OCI-LY1 (cell line): ENCODE data around the gene HS1BP3.

Experiments used
- H2AFZ ChIP-seq: fragments of 200-600 bp; sonication (generic), shearing (Covaris generic); 2 replicates; pipeline ENCODE4 v1.6.0; 2014; ENCODE audit warnings: antibody characterized with exemption, mild to moderate bottlenecking, low read length
- H3F3A ChIP-seq: fragments of 200-600 bp; sonication (generic), shearing (Covaris generic); 2 replicates; pipeline ENCODE4 v1.6.0; 2014; ENCODE audit warnings: mild to moderate bottlenecking, antibody characterized with exemption, low read length, moderate library complexity; ENCODE audit not compliant: insufficient read depth
- H3K27ac ChIP-seq: fragments of 200-600 bp; sonication (generic); 2 replicates; pipeline ENCODE4 v1.5.1; 2014; ENCODE audit warnings: low read length, mixed run types, mild to moderate bottlenecking, low read depth; ENCODE audit not compliant: poor library complexity, severe bottlenecking
- H3K27me3 ChIP-seq: fragments of 200-600 bp; sonication (generic); 2 replicates; pipeline ENCODE4 v1.6.0; 2014; ENCODE audit warnings: antibody characterized with exemption, mild to moderate bottlenecking, low read length, moderate library complexity; ENCODE audit not compliant: insufficient read depth
- H3K36me3 ChIP-seq: fragments of 200-600 bp; sonication (generic); 2 replicates; pipeline ENCODE4 v1.6.1; 2014; ENCODE audit warnings: mild to moderate bottlenecking, antibody characterized with exemption, low read length, moderate library complexity, mixed read lengths; ENCODE audit not compliant: insufficient read depth
- H3K4me1 ChIP-seq: fragments of 200-600 bp; sonication (generic); 2 replicates; pipeline ENCODE4 v1.5.1; 2014; ENCODE audit warnings: mild to moderate bottlenecking, low read length, moderate library complexity; ENCODE audit not compliant: insufficient read depth, severe bottlenecking
- H3K4me2 ChIP-seq: fragments of 200-600 bp; sonication (generic), shearing (Covaris generic); 2 replicates; pipeline ENCODE4 v1.6.1; 2014; ENCODE audit warnings: low read length
- H3K4me3 ChIP-seq: fragments of 200-600 bp; sonication (generic); 2 replicates; pipeline ENCODE4 v1.5.1; 2014; ENCODE audit warnings: low read length, low read depth, mild to moderate bottlenecking, mixed read lengths; ENCODE audit not compliant: poor library complexity, severe bottlenecking
- H3K79me2 ChIP-seq: fragments of 200-600 bp; shearing (Covaris generic); 2 replicates; pipeline ENCODE4 v1.6.1; 2016; ENCODE audit warnings: mixed run types, low read length, mixed read lengths; ENCODE audit not compliant: insufficient read depth
- H3K9ac ChIP-seq: fragments of 200-600 bp; sonication (generic), shearing (Covaris generic); 2 replicates; pipeline ENCODE4 v1.6.1; 2014; ENCODE audit warnings: mild to moderate bottlenecking, low read length, mixed read lengths
- H3K9me2 ChIP-seq: fragments of 200-600 bp; sonication (generic), shearing (Covaris generic); 2 replicates; pipeline ENCODE4 v1.6.1; 2014; ENCODE audit warnings: low read depth, mild to moderate bottlenecking, low read length, mixed read lengths
- H3K9me3 ChIP-seq: fragments of 200-600 bp; shearing (Covaris generic); 2 replicates; pipeline ENCODE4 v1.6.1; 2014; ENCODE audit warnings: low read length, mixed read lengths
- H4K20me1 ChIP-seq: fragments of 200-600 bp; sonication (generic), shearing (Covaris generic); 2 replicates; pipeline ENCODE4 v1.6.0; 2016; ENCODE audit warnings: mild to moderate bottlenecking, low read length; ENCODE audit not compliant: insufficient read depth
- EZH2 ChIP-seq: fragments of 200-600 bp; sonication (generic), shearing (Covaris generic); IDR thresholded peaks from 2 replicates; pipeline ENCODE4 v1.8.0; 2017; ENCODE audit warnings: borderline replicate concordance, mixed run types, mild to moderate bottlenecking, antibody characterized with exemption, low read length, moderate library complexity, mixed read lengths
- TF ChIP-seq, protein P1 (sequence below): fragments of 200-600 bp; sonication (generic), shearing (Covaris generic); IDR thresholded peaks from 2 replicates; pipeline ENCODE4 v1.5.1; 2017; ENCODE audit warnings: mild to moderate bottlenecking, antibody characterized with exemption, low read length, moderate library complexity, mixed read lengths

HS1BP3 gene

DNA sequence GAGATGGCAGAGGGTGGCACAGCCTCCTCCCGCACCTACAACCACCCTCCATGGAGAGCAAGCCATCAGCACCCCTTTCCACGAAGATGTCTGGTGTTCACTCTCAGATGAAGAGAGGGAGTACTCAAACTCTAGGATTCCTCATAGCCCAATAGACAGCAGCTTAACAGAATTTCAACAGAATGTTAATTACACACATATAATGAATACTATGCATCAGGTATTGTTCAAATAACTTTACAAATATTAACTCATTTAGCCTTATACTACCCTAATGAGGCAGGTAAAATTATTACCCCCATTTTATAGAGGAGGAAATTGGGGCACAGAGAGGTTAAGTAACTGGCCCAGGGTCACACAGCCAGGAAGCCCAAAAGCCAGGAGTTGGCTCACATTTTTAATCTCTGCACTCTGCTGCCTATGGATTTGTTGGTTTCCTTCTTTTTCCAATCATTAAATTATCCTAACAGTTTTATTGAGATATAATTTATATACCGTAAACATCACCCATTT is 39.0 kb downstream of the HS1BP3 start:
- Histone ChIP-seq H3K36me3 (no peaks in the 10 kb centered on the region), H3K79me2 (no peaks in the 10 kb centered on the region), H3K27ac (no peak overlapping the region), H3K4me3 (no peak overlapping the region), H3K9me2 (no peaks in the 10 kb centered on the region), H3K4me2 (no peak overlapping the region), H2AFZ (no peak overlapping the region), H3K9me3 (0 out of 2 replicates have a peak, but pooled peaks cover 3% of the 10 kb centered on the region), H3F3A (no peaks in the 10 kb centered on the region), H4K20me1 (no peaks in the 10 kb centered on the region), H3K27me3 (peaks cover 12% of the 10 kb centered on the region; the same call in 1 of the 2 replicates), H3K9ac (no peak overlapping the region), H3K4me1 (no peaks in the 10 kb centered on the region)
- no peak for TF ChIP-seq EZH2
- TF ChIP-seq, protein P1, sequence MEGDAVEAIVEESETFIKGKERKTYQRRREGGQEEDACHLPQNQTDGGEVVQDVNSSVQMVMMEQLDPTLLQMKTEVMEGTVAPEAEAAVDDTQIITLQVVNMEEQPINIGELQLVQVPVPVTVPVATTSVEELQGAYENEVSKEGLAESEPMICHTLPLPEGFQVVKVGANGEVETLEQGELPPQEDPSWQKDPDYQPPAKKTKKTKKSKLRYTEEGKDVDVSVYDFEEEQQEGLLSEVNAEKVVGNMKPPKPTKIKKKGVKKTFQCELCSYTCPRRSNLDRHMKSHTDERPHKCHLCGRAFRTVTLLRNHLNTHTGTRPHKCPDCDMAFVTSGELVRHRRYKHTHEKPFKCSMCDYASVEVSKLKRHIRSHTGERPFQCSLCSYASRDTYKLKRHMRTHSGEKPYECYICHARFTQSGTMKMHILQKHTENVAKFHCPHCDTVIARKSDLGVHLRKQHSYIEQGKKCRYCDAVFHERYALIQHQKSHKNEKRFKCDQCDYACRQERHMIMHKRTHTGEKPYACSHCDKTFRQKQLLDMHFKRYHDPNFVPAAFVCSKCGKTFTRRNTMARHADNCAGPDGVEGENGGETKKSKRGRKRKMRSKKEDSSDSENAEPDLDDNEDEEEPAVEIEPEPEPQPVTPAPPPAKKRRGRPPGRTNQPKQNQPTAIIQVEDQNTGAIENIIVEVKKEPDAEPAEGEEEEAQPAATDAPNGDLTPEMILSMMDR, result no peak

GRCh38 chr2:20611077-20611843 is 39.6 kb downstream of the HS1BP3 start:
- Histone ChIP-seq H3K9me2 (no peaks in the 10 kb centered on the region), H3K9me3 (0 out of 2 replicates have a peak, but pooled peaks cover 3% of the 10 kb centered on the region), H3K4me2 (no peak overlapping the region), H4K20me1 (no peaks in the 10 kb centered on the region), H3K27ac (no peak overlapping the region), H3F3A (no peaks in the 10 kb centered on the region), H3K27me3 (peaks cover 12% of the 10 kb centered on the region; the same call in 1 of the 2 replicates), H3K36me3 (no peaks in the 10 kb centered on the region), H3K4me3 (no peak overlapping the region), H3K79me2 (no peaks in the 10 kb centered on the region), H2AFZ (no peak overlapping the region), H3K9ac (no peak overlapping the region), H3K4me1 (no peaks in the 10 kb centered on the region)
- TF ChIP-seq, protein P1, result no peak
- TF ChIP-seq EZH2, result no peak

GRCh38 chr2:20609995-20610357 is 40.9 kb downstream of the HS1BP3 start:
- no peak overlapping the region for H3K4me2 ChIP-seq
- H3K9ac ChIP-seq, result no peak overlapping the region
- H3K4me1 ChIP-seq, result no peaks in the 10 kb centered on the region
- no peaks in the 10 kb centered on the region for H3K36me3 ChIP-seq
- no peak overlapping the region for H2AFZ ChIP-seq
- no peak overlapping the region for H3K27ac ChIP-seq
- H3K9me3 ChIP-seq, result 0 out of 2 replicates have a peak, but pooled peaks cover 3% of the 10 kb centered on the region
- H3K4me3 ChIP-seq, result no peak overlapping the region
- TF ChIP-seq EZH2, result no peak
- TF ChIP-seq, protein P1, result no peak
- peaks cover 6% of the 10 kb centered on the region; the same call in 1 of the 2 replicates for H3K27me3 ChIP-seq
- no peaks in the 10 kb centered on the region for H3K9me2 ChIP-seq
- H3F3A ChIP-seq, result no peaks in the 10 kb centered on the region
- H4K20me1 ChIP-seq, result no peaks in the 10 kb centered on the region
- no peaks in the 10 kb centered on the region for H3K79me2 ChIP-seq
